Hepatocyte (in vitro differentiated cells): ENCODE results near the gene GUCA1A.

Experiments
- EZH2 ChIP-seq: fragments of 200-600 bp; sonication (generic); IDR thresholded peaks from 2 replicates; pipeline ENCODE4 v1.6.1; 2016; ENCODE audit warnings: antibody characterized with exemption, mild to moderate bottlenecking, borderline replicate concordance
- TF ChIP-seq, protein P1 (sequence below): fragments of 200-600 bp; sonication (generic); IDR thresholded peaks from 2 replicates; pipeline ENCODE4 v1.5.1; 2016; ENCODE audit warnings: antibody characterized with exemption, mild to moderate bottlenecking; ENCODE audit not compliant: poor library complexity

DNA sequence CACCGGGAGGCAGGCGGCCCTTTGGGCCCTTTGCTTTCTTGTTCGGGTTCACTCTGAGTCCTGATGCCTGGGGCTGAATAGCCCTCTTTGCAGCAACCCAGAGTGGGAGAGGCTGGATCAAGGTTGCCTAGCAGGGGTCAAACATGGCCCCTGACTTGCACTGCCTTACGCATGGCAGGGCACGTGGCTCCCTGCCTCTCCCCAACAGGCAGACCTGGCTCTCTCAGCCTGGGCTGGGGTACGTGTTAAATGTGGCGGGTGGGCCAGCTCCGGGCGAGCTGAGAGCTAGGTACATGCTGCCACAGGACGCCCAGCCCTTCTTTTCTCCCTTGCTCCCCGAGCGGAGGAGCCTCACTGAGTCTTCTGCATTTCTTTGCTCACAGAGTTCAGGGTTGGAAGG lies 38.0 kb upstream of the GUCA1A start:
- TF ChIP-seq, protein P1, sequence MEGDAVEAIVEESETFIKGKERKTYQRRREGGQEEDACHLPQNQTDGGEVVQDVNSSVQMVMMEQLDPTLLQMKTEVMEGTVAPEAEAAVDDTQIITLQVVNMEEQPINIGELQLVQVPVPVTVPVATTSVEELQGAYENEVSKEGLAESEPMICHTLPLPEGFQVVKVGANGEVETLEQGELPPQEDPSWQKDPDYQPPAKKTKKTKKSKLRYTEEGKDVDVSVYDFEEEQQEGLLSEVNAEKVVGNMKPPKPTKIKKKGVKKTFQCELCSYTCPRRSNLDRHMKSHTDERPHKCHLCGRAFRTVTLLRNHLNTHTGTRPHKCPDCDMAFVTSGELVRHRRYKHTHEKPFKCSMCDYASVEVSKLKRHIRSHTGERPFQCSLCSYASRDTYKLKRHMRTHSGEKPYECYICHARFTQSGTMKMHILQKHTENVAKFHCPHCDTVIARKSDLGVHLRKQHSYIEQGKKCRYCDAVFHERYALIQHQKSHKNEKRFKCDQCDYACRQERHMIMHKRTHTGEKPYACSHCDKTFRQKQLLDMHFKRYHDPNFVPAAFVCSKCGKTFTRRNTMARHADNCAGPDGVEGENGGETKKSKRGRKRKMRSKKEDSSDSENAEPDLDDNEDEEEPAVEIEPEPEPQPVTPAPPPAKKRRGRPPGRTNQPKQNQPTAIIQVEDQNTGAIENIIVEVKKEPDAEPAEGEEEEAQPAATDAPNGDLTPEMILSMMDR, result no peak
- TF ChIP-seq EZH2, result no peak
